Measurements from ENCODE around the gene FN3K. TPM values are rescaled to one million over a fixed set of nuclear protein-coding genes. Genes with fewer than 3 reads are reported as not detected.

FN3K gene
- 0.91 TPM in 1 of 2 replicates, not detected in the other for polyA plus RNA-seq

DNA sequence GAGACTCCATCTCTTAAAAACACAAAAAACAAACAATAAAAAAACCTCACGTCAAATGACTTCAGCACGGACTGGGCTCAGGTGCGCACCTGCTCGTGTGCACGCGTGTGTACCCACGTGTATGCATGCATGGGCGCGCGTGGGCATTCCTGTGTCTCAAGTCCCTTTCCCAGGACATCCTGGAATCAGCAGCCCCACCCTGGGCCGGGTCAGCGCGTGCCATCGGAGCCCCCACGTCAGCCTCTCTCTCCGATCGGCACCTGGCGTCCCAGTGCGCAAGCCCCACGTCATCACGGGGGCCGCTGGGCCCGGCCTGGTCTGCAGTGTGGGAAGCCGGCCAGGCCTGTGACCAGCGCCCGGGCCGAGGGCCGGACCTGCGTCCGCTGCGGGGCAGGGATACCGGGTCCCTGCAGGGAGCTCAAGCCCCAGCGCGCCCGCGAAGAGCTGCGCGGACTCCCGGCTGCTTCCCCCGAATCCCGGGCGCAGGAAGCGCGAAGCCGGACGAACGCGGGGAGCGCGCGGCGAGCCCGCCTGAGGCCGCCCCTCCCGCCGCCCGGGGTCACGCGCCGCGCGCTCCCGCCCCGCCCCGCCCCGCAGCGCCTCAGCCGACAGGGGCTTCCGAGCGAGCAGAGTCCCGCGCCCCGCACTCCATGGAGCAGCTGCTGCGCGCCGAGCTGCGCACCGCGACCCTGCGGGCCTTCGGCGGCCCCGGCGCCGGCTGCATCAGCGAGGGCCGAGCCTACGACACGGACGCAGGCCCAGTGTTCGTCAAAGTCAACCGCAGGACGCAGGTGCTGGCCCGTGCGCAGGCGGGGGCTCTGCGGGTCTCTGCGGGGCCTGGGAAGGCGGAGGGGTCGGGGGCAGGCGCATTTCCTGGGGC, at the start of gene FN3K:
Gene FN3K, plus strand, starts transcription at position 629 of the 880 bp plus-strand sequence. Its CDS starts 22 bp downstream, at position 651.

DNA sequence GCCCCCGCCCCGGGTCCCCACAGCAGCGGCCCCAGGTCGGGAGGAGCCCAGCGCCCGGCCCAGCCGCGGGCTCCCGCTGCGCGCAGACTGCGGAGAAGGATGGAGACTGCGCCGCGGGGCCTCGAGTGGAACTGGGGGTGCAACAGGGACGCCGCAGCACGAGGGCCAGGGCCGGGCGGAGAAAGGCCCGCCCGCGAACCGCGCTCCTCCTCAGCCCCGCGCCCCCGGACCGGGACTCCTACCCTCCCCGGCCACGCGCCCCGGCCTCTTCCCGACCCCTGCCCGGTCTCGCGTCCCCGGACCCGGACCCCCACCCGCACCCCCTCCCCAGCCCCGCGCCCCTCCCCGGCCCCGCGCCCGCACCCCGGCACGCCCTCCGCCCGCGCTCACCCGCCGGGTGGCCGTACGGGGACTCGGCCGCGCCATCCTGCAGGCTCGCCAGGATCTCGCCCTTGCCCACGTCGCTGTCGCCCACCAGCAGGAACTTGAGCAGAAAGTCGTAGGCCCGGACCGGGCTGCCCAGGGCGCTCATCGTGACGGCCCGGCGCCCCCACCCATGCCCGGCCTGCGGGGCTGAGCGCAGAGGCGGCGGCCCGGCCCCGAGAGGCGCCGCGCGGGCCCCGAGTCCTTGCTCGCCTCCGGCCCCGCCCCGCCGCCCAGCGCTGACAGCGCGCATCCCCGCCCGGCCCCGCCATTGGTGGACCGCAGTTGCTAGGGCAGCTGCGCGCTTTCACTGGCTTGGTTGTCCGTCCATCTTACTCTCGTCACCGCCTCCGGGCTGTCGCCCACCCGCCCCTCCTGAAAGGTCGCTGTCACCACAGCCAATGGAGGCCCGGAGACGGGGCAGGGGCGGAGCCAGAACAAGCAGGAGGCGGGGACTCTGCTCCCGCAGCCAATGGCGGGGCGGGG, 37.1 kb upstream of the FN3K start, which contains the start of gene RAB40B:
Gene RAB40B, minus strand, starts transcription at position 634 of the 909 bp plus-strand sequence. Its CDS starts 102 bp downstream, at position 532.

DNA sequence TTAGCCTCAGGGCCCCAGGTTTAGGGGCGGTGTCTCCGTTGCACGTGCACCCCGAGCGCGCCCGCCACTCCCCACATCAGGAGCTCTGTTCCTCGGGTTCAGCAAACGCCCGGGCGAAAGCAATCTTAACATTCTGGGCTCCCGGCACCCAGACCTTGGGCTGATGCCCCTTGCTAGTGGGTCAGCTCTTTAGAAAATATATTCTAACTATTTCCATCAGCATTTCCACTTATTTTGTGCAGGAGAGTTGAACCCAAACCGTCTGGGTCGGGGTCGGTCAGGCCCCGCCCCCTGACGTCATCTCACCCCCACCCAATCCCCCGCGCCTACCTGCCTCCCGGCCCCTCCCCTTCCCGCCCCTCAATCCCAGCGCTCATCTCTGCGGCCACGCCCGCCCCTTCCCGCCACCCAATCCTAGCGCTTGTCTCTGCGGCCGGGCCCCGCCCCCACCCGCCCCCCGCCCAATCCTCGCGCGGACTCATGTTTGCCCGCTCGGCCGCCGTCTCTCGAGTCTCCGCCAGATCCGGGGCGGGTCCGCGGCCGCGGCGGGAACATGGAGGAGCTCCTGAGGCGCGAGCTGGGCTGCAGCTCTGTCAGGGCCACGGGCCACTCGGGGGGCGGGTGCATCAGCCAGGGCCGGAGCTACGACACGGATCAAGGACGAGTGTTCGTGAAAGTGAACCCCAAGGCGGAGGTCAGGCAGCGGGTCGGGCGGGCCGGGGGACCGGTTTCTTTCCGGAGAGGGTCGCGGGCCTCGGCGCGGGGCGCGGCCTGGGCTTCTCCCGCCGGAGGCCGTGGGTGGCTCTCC, 19.0 kb upstream of the FN3K start, which contains the start of gene FN3KRP:
Gene FN3KRP, plus strand, starts transcription at position 504 of the 808 bp plus-strand sequence. Its CDS starts 50 bp downstream, at position 554.

GRCh38 chr17:82751571-82752370, 16.4 kb downstream of the FN3K start, which contains the start of gene TBCD:
Gene TBCD, plus strand, starts transcription at chr17:82752065. Its CDS starts 129 bp downstream, at chr17:82752194.

Other genes with a start within 250 kb of the FN3K start
- 13.8 and 15.0 TPM in 2 replicates for gene FOXK2, start 215.9 kb upstream of the FN3K start, polyA plus RNA-seq
- 9.6 and 12.0 TPM in 2 replicates for gene WDR45B, start 87.2 kb upstream of the FN3K start, polyA plus RNA-seq
- 6.7 and 14.4 TPM in 2 replicates for gene RAB40B, start 36.9 kb upstream of the FN3K start, polyA plus RNA-seq
- gene FN3KRP, start 18.9 kb upstream of the FN3K start, polyA plus RNA-seq, result 11.7 and 15.5 TPM in 2 replicates
- gene TBCD, start 16.4 kb downstream of the FN3K start, polyA plus RNA-seq, result 58.6 and 64.5 TPM in 2 replicates
- not detected in 2 replicates for gene ZNF750, start 104.4 kb downstream of the FN3K start, polyA plus RNA-seq

Measured in Purkinje cell (primary cell).